GM19193 (cell line): ENCODE results near the gene SLC35F3.

Experiments used
- POLR2A ChIP-seq: IDR thresholded peaks from 4 replicates; pipeline ENCODE4 v1.6.1; 2011; ENCODE audit not compliant: insufficient read depth, insufficient read length; ENCODE audit errors: extremely low read depth

Gene SLC35F3

GRCh38 chr1:234302354-234302962 is 398.0 kb downstream of the SLC35F3 start:
- TF ChIP-seq POLR2A = no peak

GRCh38 chr1:234303231-234303630 is 398.8 kb downstream of the SLC35F3 start:
- TF ChIP-seq POLR2A = no peak

DNA sequence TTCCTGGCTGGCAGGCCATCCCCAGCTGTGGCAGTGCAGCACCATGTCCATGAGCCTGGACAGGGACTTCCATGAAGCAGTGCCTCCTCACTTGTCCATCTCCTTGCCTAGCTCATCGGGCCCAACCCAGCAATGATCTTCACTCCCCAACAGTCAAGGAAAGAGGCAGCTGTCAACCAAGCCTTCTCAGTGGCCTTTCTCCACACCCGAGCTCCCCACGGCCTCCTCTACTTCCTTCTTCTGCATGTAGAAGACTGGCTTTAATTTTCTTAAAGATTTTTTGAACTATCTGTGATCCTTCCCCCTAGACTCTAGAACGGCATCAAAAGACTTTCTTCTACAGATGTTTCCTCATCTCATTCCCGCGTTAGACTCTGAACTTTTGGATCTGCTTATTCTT is 403.2 kb downstream of the SLC35F3 start:
- no peak for TF ChIP-seq POLR2A

- TF ChIP-seq POLR2A = no peak
These were observed 404.7 kb downstream of the SLC35F3 start for GRCh38 chr1:234309243-234309597.

GRCh38 chr1:234309598-234310459 is 405.4 kb downstream of the SLC35F3 start:
- TF ChIP-seq POLR2A = no peak

DNA sequence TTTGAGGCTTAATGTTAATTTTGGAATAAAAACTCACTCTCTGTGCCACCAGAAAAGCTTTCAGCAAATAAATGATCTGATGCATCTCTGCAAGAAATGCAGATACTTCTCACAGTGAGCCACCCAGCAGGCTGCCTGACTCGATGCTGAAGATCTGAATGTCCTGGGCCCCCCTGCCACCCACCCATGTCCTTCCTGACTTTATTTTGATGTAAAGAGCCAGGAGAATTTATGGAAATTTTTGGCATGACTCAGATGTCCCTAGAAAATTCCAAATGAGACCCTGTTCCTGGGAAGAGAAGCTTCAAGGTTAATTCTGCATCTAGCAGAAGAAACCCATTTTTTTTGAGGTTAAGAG is 406.0 kb downstream of the SLC35F3 start:
- TF ChIP-seq POLR2A = no peak

- no peak for TF ChIP-seq POLR2A
These were observed 406.9 kb downstream of the SLC35F3 start for GRCh38 chr1:234311414-234311813.

- no peak for TF ChIP-seq POLR2A
These were observed 408.7 kb downstream of the SLC35F3 start for GRCh38 chr1:234313171-234313570.

- TF ChIP-seq POLR2A = no peak
These were observed 410.6 kb downstream of the SLC35F3 start for GRCh38 chr1:234315091-234315541.

DNA sequence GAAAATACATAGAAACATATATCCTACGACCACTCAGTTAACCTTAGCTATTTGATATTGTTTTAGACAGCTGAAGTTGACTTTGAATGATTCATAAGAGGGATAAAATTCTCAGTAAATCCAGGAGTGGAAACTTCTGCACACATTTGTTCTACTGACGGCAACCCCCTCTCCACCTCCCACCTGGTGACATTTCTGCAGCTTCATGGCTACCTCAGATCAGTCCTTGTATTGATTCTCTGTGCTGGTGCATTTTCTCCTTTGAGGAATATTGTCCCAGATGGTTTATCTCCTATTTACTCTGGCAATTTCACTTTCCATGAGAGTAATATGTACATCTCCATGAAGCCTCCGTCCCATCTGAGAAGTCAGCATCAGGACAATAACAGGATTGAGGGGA is 411.1 kb downstream of the SLC35F3 start:
- no peak for TF ChIP-seq POLR2A

DNA sequence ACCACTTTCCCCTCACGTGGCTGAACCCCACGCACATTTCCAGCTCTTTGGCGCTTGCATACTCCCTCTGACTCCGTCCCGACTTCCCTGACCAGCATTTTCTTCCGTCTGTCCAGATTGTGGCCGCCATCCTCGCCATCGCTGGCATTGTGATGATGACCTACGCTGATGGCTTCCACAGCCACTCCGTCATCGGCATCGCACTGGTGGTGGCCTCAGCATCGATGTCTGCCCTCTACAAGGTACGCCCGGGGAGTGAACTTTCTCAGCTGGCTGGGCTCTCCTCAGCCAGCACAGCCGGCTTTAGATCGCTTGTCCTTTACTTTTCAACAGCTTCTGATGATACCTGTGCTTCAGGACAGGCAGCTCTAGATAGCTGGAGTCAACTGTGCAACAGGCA is 412.0 kb downstream of the SLC35F3 start:
- TF ChIP-seq POLR2A = no peak

DNA sequence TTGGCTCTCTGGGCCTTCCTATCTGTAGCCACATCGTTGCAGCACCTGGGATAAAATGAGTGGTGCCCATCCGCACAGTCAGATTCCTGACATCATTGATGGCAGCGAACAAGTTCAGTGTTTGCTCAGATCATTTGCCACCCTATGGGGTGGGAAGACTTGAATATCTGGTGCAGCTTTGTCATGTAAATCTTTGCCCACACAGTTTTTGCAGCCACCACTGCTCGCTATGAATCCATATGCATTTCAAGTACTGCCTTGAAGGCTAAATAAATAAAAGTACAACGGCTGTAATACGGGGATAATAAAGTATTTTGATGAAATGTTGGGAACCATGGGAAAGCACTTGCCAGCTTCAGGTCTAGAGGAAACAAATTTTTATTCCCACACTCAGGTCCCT is 412.5 kb downstream of the SLC35F3 start:
- TF ChIP-seq POLR2A = no peak

GRCh38 chr1:234320069-234320468 is 415.6 kb downstream of the SLC35F3 start:
- TF ChIP-seq POLR2A = no peak

GRCh38 chr1:234320549-234320948 is 416.1 kb downstream of the SLC35F3 start:
- TF ChIP-seq POLR2A = no peak

- no peak for TF ChIP-seq POLR2A
These were observed 416.8 kb downstream of the SLC35F3 start for GRCh38 chr1:234321231-234321630.

- TF ChIP-seq POLR2A = no peak
These were observed 417.6 kb downstream of the SLC35F3 start for GRCh38 chr1:234322097-234322496.
